Stomach smooth muscle (tissue), 2 donors: ENCODE results near the gene CPNE1.

Experiments
- H3K27ac ChIP-seq: one replicate; pipeline ENCODE4 v1.7.0; 2013; ENCODE audit warnings: mild to moderate bottlenecking, low read length, inconsistent platforms
- H3K27me3 ChIP-seq, 2 donors: one replicate each; pipeline ENCODE4 v1.7.0; 2013; ENCODE audit warnings: low read length in 2 of 2; ENCODE audit not compliant: insufficient read depth in 2 of 2, control insufficient read depth in 1 of 2
- H3K36me3 ChIP-seq, 2 donors: one replicate each; pipeline ENCODE4 v1.7.0; 2013; ENCODE audit warnings: low read length in 2 of 2; ENCODE audit not compliant: control insufficient read depth in 2 of 2, insufficient read depth in 2 of 2
- H3K4me1 ChIP-seq: one replicate; pipeline ENCODE4 v1.7.0; 2013; ENCODE audit warnings: low read length; ENCODE audit not compliant: control insufficient read depth, insufficient read depth
- H3K4me3 ChIP-seq, 2 donors: one replicate each; pipeline ENCODE4 v1.7.0; 2013; ENCODE audit warnings: low read length in 2 of 2
- H3K9ac ChIP-seq, 2 donors: one replicate each; pipeline ENCODE4 v1.7.0; 2013; ENCODE audit warnings: low read length in 2 of 2, mild to moderate bottlenecking in 1 of 2
- H3K9me3 ChIP-seq, 2 donors: one replicate each; pipeline ENCODE4 v1.7.0; 2013; ENCODE audit warnings: low read length in 2 of 2; ENCODE audit not compliant: control insufficient read depth in 2 of 2
- donor health status: healthy.
- donor health status: Pancreatic carcinoma.

Gene CPNE1

GRCh38 chr20:35635652-35636051 is 29.0 kb downstream of the CPNE1 start:
- no peaks in the 10 kb centered on the region for H3K9me3 ChIP-seq
- no peak overlapping the region for H3K4me3 ChIP-seq
- no peak overlapping the region for H3K9ac ChIP-seq
- H3K36me3 ChIP-seq, result peaks cover 12 to 19% of the 10 kb centered on the region in 2 donors
- peaks cover 10% of the 10 kb centered on the region for H3K4me1 ChIP-seq
- no peaks in the 10 kb centered on the region for H3K27me3 ChIP-seq
- H3K27ac ChIP-seq, result no peak overlapping the region

DNA sequence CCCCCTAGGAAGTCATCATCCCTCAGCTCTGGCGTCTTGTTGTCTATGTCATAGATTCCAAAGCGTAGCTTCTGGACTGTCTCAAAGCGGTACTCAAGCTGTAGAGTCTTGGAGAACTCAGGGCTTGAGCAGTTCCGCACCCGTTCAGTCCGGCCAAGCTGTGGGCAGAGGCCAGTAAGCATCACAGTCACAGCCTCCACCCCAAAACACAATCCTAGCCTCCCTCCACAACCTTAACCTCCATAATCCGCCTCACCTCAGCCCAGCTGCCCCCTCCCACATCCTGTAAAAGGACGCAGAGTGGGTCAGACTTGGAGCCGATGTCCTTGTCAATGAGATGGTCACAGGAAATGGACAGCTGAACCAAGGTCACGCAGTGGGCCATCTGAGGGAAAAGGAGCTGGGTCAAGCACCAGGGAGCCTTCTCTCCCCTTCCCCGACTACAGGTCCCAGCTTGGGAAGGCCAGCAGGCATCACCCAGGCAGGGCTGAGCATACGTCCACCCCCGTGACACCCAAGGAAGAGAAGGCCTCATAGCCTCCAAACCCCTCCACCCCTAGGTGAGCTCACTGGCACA is 32.1 kb downstream of the CPNE1 start:
- no peak overlapping the region for H3K4me3 ChIP-seq
- H3K4me1 ChIP-seq, result peaks cover 8% of the 10 kb centered on the region
- H3K27me3 ChIP-seq, result no peaks in the 10 kb centered on the region
- no peak overlapping the region for H3K9ac ChIP-seq
- H3K36me3 ChIP-seq, result peaks cover 32 to 39% of the 10 kb centered on the region in 2 donors
- H3K27ac ChIP-seq, result no peak overlapping the region
- no peaks in the 10 kb centered on the region for H3K9me3 ChIP-seq

GRCh38 chr20:35630636-35631035 is 34.1 kb downstream of the CPNE1 start:
- Histone ChIP-seq H3K27me3 (no peaks in the 10 kb centered on the region), H3K4me3 (no peak overlapping the region), H3K27ac (no peak overlapping the region), H3K9ac (no peak overlapping the region), H3K9me3 (no peaks in the 10 kb centered on the region), H3K36me3 (peaks cover 49 to 55% of the 10 kb centered on the region in 2 donors), H3K4me1 (peaks cover 2% of the 10 kb centered on the region)

DNA sequence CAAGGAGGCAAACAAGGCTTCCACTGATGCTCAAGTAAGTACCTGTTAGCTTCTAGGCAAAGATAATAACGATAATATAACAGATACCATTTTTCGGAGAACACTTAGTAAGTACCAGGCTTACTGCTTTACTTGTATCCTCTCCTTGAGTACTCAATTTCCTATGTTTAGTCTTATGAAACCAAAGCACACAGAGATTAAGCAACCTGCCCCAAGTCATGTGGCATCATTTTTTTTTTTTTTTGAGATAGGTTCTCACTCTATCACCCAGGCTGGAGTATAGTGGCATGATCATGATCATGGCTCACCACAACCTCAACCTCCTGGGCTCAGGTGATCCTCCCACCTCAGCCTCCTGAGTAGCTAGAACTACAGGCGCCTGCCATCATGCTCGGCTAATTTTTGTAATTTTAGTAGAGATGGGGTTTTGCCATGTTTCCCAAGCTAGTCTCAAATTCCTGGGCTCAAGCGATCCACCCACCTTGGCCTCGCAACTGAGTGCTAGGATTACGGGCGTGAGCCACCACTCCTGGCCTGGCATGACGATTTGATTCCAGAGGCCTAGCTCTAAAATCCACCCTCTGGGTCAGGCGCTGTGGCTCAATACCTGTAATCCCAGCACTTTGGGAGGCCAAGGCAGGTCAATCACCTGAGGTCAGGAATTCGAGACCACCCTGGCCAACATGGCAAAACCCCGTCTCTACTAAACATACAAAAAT is 35.1 kb downstream of the CPNE1 start:
- Histone ChIP-seq H3K4me1 (no peaks in the 10 kb centered on the region), H3K9ac (no peak overlapping the region), H3K27ac (no peak overlapping the region), H3K4me3 (no peak overlapping the region), H3K27me3 (no peaks in the 10 kb centered on the region), H3K9me3 (no peaks in the 10 kb centered on the region), H3K36me3 (peaks cover 55 to 60% of the 10 kb centered on the region in 2 donors)

DNA sequence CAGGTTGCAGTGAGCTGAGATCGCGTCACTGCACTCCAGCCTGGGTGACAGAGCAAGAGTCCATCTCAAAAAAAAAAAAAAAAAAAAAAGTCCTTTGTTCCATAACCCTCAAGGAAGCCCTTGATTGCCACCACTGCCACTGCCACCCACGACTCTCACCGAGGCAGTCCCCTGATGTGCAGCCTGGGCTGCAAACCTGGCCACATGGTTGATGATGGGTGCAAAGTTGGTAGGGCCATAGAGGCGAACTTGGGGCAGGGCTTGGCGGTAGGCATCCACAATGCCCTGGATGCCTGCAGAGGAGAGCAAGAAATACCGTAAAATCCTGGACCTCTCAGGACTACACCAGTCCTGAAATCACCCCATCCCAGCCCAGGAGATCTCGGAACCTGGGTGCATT is 37.6 kb downstream of the CPNE1 start:
- no peaks in the 10 kb centered on the region for H3K9me3 ChIP-seq
- H3K27ac ChIP-seq, result no peak overlapping the region
- H3K27me3 ChIP-seq, result no peaks in the 10 kb centered on the region
- H3K4me3 ChIP-seq, result no peak overlapping the region
- H3K4me1 ChIP-seq, result no peaks in the 10 kb centered on the region
- no peak overlapping the region for H3K9ac ChIP-seq
- H3K36me3 ChIP-seq, result peaks cover 53 to 55% of the 10 kb centered on the region in 2 donors

GRCh38 chr20:35626386-35627001 is 38.2 kb downstream of the CPNE1 start:
- H3K4me1 ChIP-seq, result no peaks in the 10 kb centered on the region
- no peaks in the 10 kb centered on the region for H3K27me3 ChIP-seq
- no peak overlapping the region for H3K4me3 ChIP-seq
- peaks cover 51 to 55% of the 10 kb centered on the region in 2 donors for H3K36me3 ChIP-seq
- H3K27ac ChIP-seq, result no peak overlapping the region
- H3K9ac ChIP-seq, result no peak overlapping the region
- no peaks in the 10 kb centered on the region for H3K9me3 ChIP-seq

GRCh38 chr20:35625584-35626385 is 38.9 kb downstream of the CPNE1 start:
- Histone ChIP-seq H3K9ac (no peak overlapping the region), H3K9me3 (no peaks in the 10 kb centered on the region), H3K27me3 (no peaks in the 10 kb centered on the region), H3K4me1 (no peaks in the 10 kb centered on the region), H3K27ac (no peak overlapping the region), H3K4me3 (no peak overlapping the region), H3K36me3 (peaks cover 45 to 51% of the 10 kb centered on the region in 2 donors)

DNA sequence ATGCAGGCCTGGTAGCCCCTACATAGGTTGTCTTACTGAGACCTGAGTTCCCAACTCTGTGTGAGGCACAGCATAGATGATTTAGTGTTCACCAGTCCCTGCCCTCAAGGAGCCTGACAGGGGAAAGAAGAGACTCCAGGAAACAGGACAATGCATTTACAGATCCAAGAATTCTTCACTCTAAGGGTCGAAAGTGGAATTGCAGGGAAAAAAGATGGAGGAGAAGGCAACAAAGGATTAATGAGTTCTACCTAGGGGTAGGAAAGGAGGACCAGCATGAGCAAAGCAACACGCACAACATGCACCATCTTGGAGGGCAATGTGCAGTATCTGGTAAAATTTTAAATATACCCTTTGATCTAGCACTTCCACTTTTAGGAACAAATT is 43.1 kb downstream of the CPNE1 start:
- Histone ChIP-seq H3K4me3 (no peak overlapping the region), H3K9ac (no peak overlapping the region), H3K4me1 (peaks cover 26% of the 10 kb centered on the region), H3K9me3 (no peaks in the 10 kb centered on the region), H3K36me3 (peaks cover 17 to 22% of the 10 kb centered on the region in 2 donors), H3K27ac (no peak overlapping the region), H3K27me3 (no peaks in the 10 kb centered on the region)

DNA sequence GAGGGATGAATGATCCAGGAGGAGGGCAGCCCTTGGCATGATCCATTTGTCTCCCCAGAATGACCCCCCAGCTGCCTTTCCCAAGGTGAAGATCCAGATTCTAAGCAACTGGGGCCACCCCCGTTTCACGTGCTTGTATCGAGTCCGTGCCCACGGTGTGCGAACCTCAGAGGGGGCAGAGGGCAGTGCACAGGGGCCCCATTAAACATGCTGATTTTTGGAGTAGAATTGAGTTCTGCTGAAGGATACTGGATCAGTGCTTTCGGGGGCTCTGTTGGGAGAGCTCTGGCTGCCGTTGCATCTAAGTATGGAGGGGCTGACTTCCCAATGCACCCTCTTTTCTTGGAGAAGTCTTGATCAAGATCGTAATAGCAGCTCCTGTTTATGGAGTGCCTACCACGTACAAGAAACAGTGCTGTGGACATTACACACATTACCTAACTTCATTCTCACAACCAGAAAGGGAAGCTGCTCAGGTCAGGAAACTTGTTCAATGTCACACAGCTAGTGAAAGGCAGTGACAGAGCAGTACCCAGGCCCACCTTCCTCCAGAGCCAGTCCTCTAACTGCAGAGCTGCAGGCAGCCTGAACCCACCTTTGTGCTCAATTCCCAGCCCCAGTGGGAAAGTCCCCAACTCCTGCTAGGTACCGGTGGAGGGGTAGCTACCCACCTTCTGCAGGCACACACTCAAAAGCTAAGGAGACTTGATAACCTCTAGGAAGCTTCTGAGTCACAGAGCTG is 43.7 kb downstream of the CPNE1 start:
- Histone ChIP-seq H3K9ac (no peak overlapping the region), H3K27ac (no peak overlapping the region), H3K9me3 (no peaks in the 10 kb centered on the region)

More for the DNA sequence above, 43.7 kb downstream of the CPNE1 start:
- H3K4me3 ChIP-seq, result no peak overlapping the region
- H3K4me1 ChIP-seq, result peaks cover 27% of the 10 kb centered on the region
- H3K36me3 ChIP-seq, result peaks cover 12 to 16% of the 10 kb centered on the region in 2 donors
- no peaks in the 10 kb centered on the region for H3K27me3 ChIP-seq
